Inferior parietal cortex (tissue), 1 donor: Measurements from ENCODE around the gene CAMK1D.

Experiments used
- DNase-seq: peaks from one replicate; pipeline ENCODE4 v3.0.0-alpha.2; 2016; ENCODE audit errors: extremely low spot score

The CAMK1D gene

GRCh38 chr10:12372846-12373245 lies 23.5 kb downstream of the CAMK1D start:
- DNase-seq = no peak

GRCh38 chr10:12375076-12375504 lies 25.7 kb downstream of the CAMK1D start:
- no peak for DNase-seq

DNA sequence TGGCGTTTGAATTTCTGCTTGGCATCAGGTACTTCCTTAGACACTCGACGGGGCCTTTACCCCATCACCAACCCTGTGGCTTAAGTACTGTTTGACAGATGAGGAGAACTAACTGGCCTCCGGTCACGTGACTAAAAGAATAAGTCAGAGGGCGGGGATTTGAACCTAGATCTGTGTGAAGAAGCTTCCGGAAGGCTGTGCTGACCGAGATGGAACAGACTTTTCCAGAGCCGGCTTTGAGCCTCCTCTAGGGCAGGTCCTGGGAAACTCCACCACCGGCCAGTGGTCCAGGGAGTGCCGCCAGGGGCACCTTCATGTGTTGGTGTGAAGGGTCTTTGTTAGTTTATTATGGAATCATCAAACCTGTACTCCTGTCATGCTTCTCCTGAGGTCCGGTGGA lies 26.9 kb downstream of the CAMK1D start:
- DNase-seq = no peak

DNA sequence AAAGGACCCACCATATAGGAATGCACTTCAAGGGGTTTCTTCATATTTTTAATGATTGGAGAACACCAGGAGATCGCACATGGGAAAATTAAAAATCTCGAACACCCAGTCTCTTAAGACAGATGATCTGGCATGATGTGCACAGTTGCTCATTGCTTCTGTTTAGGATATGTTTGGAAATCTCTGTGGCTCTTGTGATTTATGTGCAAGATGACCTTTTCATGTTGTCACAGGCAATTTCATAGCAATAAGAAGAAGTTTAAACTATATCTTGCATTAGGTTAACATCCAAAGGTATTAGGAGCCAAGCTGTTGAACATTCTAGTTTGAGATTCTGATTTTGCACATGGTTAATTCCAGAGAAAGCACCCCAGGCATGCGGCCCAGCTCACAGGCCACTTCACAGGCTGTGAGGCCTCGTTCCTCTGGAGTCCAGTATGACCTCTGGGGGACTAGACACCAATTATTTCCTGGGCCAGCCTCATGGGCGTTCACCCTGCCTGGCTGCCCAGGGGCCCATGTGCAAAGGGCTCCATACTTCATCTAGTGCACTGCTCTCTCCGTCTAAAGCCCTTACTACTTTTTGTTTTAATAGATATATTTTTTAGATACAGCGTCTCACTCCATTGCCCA lies 28.4 kb downstream of the CAMK1D start:
- DNase-seq = no peak

DNA sequence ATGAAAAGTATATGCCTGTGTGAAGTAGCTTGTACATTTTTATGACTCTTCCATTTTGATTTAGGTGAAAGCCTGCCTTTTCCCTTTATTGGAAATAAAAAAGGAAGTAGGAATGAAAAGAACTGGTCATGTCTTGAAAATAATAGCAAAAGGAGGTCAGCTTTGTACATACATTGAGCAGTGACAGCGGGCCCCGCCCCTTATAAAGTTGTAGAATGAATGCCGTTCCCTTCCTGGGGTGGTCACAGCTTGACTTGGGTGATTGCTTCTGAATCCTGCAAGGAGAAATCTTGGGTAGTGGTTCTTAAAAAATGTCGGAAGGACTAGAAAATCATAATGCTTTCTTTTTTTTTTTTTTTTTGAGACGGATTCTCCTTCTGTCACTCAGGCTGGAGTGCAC lies 31.7 kb downstream of the CAMK1D start:
- DNase-seq = no peak

- no peak for DNase-seq
Observed at GRCh38 chr10:12381536-12382156, 32.3 kb downstream of the CAMK1D start.

GRCh38 chr10:12382157-12382548 lies 32.8 kb downstream of the CAMK1D start:
- no peak for DNase-seq

DNA sequence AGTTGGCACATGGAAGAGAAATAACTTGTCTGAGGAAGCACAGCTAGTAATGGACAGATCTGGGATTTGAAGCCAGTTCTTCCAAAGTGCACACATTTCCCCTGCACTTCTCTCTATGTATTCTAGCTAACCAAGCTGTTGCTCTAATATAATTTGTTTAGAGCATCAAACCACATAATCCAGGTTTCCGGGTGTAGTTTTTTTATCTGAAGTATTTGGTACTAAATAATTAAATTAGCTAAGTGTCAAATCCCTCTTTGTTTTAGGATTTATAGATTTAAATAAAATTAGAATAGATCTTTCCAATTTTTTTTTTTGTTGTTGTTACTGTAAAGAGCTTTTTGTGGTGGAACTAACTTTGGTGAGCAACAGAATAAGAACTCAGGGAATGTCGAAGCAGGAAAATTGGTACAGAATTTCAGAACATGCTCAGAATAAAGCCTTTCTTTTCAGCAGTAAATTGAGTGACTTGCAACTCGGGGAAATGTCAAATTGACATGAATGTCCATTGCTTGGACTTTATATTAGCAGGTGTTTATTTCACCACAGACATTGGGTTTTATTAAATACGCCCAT lies 33.7 kb downstream of the CAMK1D start:
- DNase-seq = no peak

DNA sequence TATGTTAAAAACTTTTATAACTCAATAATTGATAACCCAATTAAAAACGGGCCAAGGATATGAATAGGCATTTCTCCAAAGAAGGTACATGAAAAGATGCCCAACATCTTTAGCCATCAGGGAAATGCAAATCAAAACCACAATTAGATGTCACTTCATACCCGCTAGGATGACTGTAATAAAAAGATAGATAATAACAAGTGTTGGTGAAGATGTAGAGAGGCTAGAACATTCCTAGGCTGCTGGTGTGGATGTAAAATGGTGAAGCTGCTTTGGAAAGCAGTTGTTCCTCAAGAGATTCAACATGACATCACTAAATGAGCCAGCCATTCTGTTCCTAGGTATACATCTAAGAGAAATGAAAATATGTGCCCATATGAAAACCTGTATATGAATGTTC lies 35.6 kb downstream of the CAMK1D start:
- DNase-seq = no peak

DNA sequence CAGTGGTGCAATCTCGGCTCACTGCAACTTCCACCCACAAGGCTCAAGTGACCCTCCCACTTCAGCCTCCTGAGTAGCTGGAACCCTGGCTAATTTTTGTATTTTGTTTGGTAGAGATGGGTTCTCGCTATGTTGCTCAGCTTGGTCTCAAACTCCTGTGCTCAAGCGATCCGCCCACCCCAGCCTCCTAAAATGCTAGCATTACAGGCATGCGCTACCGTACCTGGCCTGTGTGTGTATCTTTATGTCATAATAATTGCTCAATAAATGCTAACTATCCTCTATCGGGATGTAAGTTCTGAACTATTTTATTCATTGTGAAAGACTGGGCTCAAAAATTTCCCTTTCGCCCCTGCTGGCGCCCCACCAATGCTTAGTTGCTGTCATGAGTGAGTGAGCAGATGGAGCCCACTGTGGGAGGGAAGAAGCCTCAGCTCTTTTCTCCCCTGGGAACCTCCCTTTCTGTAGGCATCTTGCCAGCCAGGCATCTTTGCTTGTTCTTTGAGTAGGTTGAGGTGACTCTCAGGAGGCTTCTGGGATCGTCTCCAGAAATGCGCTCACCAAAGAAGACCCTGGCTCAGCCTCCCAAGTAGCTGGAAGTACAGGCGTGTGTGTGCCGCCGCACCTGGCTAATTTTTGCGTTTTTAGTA lies 38.3 kb downstream of the CAMK1D start:
- DNase-seq = no peak

DNA sequence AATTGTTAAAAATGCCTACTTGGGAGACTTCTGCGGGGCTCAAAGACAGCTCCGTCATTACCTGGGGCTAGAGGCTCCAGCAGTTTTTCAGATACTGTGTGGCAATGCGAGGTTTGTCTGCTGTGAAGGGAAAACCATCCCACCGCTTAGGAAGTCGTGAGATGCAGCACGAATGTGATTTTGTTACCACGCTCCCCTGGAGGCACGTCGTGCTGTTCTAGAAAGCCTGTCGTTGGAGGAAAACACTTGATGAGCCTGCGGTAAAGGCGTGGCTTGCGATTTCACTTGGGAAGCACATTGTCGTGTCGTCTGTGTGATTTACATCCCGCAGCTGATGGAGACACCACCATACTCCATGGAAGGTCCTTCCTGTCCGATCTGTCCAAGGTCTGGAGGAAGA lies 39.3 kb downstream of the CAMK1D start:
- DNase-seq = no peak

- DNase-seq = no peak
Observed at GRCh38 chr10:12389154-12389734, 39.9 kb downstream of the CAMK1D start.

DNA sequence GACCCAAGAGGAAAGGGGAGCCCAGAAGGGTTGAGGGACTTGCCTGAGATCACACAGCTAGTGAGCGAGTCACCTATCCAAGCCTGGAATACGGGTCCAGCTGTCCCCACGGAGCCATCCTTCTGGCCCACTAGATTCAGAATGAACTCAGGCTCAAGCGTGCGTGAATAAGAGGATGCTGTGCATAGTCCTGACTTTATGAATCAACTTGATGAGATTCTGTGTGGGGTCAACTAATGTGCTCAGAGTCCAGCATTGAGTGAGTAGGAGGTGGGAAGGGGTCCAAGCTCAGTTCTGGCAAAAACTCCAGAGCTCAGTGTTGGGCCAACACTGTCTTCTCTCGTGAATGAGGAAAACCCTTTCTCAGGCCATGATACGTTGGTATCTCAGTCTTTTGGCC lies 41.4 kb downstream of the CAMK1D start:
- no peak for DNase-seq

- DNase-seq = no peak
Observed at GRCh38 chr10:12391206-12391605, 41.9 kb downstream of the CAMK1D start.

DNA sequence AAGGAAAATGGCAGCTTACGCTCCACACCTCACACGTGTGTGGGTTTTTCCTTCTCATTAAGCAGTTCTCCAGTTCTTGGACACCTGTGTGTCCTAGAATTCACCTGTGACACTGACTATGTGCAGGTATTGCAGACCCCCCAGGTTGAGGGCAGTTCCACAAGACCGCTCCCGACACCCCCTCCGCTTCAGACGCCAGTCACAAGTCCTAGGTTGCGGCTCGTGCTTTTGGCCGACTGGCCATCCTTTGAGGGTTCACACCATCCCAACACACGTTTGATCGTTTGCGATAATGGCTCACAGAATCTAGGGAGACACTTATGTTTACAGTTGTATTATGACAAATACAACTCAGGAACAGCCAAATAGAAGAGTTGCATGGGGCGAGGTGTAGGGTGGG lies 44.5 kb downstream of the CAMK1D start:
- DNase-seq = no peak

DNA sequence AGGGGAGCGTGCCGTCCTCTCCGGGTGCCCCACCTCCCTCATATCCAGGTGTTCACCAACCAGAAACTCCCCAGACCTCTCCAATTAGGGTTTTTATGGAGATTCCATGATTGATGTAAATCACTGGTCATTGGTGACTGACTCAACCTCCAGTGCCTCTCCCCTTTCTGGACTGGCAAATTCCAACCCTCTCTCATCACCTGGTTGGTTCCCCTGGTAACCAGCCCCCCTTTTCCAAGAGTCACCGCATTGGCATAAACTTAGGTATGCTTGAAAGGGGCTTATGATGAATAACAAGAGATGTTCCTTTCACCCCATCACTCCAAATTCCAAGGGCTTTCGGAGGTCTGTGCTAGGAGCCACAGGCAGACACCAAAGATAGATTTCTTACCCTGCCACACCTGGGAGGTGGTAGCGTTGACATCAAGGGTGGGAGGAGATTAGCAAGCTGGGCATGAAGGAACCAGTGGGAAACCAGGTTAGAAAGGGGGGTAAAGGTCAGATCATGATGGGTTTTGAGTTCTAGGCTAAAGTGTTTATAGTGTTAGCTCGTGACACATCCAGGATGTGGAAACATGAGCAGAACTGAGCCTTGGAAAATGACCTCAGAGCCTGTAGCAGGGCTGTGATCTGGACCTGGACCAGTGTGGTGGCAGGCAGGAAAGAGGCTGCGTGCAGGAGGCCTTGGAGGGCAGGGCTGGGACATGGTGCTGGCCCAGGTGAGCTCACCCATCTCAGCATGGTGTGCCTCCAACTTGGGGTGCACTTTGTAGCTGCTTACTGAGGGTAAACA lies 45.1 kb downstream of the CAMK1D start:
- no peak for DNase-seq

DNA sequence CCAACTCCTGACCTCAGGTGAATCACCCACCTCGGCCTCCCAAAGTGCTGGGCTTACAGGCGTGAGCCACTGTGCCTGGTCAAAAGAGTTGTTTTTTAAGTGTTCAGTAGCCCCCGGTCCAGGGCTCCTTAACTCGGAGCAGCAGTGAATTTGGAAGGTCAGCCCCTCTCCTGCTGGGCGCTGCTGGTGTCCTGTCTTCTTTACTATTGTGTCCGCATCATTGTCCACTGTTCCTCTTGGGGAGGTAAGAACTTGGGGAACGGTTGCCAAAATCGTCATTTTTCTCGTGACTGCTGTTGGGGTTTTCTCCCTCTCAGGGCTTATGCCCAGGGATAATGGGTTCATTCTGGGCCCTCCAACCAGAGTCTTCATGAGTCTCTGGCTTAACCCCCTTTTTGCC lies 46.7 kb downstream of the CAMK1D start:
- no peak for DNase-seq

DNA sequence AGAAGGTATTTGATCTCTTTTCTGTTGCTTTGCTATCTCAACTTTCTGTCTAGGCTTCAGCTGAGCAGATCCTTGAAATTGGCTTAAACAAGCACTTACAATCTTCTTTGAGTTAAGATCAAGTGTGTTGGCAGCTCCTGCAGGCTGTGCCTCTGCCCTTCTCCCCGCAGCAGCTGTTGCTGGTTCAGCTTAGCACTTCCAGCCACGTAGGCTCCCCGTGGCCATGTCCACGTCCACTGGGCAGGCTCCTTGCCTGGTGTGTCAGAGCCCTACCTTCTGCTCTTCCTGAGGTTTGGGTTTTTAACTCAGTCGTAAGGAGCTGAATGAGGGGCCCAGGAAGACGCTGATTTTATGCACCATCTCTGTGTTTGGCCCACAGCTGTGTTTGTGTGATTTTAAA lies 47.2 kb downstream of the CAMK1D start:
- no peak for DNase-seq

- no peak for DNase-seq
Observed at GRCh38 chr10:12397147-12397896, 48.0 kb downstream of the CAMK1D start.

GRCh38 chr10:12397941-12398340 lies 48.6 kb downstream of the CAMK1D start:
- no peak for DNase-seq

DNA sequence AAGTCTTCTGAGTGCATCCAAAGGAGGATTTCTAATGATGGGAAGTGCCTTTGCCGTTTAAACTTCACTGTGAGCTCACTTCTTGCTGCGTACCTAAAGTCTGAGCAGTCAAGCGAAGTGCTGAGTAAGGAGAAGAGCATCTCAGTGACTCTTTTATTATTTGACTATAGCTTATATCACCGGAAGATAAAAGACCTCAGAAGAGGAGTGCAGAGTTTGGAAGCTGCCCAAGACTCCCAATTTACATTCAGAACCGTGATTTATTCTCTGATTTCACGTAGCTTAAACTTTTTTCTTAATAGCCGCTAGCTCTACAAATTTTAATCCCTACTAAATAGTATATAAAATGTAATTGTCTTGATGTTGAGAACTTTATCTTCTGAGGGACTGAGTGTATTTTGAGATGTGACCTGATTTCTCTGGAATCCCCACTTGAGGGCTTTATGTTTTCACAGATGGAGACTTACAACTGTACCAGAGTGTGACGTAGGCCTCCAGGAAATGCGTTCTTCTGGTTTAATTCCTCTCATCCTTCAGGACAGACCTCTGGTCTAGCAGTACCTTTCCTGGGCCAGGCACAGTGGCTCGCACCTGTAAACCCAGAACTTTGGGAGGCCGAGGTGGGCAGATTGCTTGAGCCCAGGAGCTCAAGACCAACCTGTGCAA lies 51.1 kb downstream of the CAMK1D start:
- DNase-seq = no peak
